ENCODE measurements around the gene ADORA3. TPM values are rescaled to one million over a fixed set of nuclear protein-coding genes. Genes with fewer than 3 reads are reported as not detected.

Gene ADORA3
- total RNA-seq, 1 experiment from 2014 or later, result not detected

DNA sequence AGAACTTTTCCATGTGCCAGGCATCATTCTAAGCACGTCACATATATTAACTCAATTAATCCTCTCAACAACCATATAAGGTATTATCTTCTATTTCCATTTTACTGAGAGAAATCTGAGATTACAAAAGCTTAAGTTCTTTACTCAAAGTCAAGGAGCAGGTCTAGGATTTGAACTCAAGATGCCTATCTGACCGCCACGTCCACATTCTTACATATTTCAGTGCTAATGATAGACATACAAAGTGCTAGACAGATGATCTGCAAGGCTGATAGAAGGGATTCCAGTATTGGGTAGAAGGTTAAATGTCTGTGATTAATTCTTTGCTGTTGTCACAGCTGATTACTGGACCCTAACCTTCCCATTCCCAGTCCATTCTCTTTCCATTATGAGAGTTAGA lies 49.7 kb downstream of the ADORA3 start:
- H3K27ac ChIP-seq (ENCODE audit: low read length), result no peak overlapping the region
- peaks cover 37% of the 10 kb centered on the region for H3K36me3 ChIP-seq (ENCODE audit: control insufficient read depth, insufficient read depth, low read length)
- H3K4me3 ChIP-seq (ENCODE audit: low read depth in 2 of 2, low read length in 2 of 2), result no peak overlapping the region
- TF ChIP-seq, protein P1, sequence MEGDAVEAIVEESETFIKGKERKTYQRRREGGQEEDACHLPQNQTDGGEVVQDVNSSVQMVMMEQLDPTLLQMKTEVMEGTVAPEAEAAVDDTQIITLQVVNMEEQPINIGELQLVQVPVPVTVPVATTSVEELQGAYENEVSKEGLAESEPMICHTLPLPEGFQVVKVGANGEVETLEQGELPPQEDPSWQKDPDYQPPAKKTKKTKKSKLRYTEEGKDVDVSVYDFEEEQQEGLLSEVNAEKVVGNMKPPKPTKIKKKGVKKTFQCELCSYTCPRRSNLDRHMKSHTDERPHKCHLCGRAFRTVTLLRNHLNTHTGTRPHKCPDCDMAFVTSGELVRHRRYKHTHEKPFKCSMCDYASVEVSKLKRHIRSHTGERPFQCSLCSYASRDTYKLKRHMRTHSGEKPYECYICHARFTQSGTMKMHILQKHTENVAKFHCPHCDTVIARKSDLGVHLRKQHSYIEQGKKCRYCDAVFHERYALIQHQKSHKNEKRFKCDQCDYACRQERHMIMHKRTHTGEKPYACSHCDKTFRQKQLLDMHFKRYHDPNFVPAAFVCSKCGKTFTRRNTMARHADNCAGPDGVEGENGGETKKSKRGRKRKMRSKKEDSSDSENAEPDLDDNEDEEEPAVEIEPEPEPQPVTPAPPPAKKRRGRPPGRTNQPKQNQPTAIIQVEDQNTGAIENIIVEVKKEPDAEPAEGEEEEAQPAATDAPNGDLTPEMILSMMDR (IDR thresholded peaks at IDR 0.05), result no peak
- TF ChIP-seq, protein P2, sequence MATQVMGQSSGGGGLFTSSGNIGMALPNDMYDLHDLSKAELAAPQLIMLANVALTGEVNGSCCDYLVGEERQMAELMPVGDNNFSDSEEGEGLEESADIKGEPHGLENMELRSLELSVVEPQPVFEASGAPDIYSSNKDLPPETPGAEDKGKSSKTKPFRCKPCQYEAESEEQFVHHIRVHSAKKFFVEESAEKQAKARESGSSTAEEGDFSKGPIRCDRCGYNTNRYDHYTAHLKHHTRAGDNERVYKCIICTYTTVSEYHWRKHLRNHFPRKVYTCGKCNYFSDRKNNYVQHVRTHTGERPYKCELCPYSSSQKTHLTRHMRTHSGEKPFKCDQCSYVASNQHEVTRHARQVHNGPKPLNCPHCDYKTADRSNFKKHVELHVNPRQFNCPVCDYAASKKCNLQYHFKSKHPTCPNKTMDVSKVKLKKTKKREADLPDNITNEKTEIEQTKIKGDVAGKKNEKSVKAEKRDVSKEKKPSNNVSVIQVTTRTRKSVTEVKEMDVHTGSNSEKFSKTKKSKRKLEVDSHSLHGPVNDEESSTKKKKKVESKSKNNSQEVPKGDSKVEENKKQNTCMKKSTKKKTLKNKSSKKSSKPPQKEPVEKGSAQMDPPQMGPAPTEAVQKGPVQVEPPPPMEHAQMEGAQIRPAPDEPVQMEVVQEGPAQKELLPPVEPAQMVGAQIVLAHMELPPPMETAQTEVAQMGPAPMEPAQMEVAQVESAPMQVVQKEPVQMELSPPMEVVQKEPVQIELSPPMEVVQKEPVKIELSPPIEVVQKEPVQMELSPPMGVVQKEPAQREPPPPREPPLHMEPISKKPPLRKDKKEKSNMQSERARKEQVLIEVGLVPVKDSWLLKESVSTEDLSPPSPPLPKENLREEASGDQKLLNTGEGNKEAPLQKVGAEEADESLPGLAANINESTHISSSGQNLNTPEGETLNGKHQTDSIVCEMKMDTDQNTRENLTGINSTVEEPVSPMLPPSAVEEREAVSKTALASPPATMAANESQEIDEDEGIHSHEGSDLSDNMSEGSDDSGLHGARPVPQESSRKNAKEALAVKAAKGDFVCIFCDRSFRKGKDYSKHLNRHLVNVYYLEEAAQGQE (IDR thresholded peaks at IDR 0.05; ENCODE audit: insufficient read depth in 1 of 2, low read depth in 2 of 2, low read length in 1 of 2), result no peak
- TF ChIP-seq TCF7L2 (IDR thresholded peaks at IDR 0.05; ENCODE audit: low read depth, low read length), result no peak
- TF ChIP-seq POLR2AphosphoS5 (IDR thresholded peaks at IDR 0.05; ENCODE audit: low read depth, low read length), result no peak
- TF ChIP-seq SIN3A (IDR thresholded peaks at IDR 0.05; ENCODE audit: borderline replicate concordance, insufficient read depth, low read depth, low read length), result no peak
- peaks cover 11% of the 10 kb centered on the region for H3K4me1 ChIP-seq (ENCODE audit: control insufficient read depth, insufficient read depth, low read length)
- H3K27me3 ChIP-seq (ENCODE audit: control insufficient read depth, insufficient read depth, low read length), result no peaks in the 10 kb centered on the region
- intact Hi-C loops (cut with micrococcal nuclease; ENCODE audit: unreplicated experiment), result no loop called here
- ATAC-seq (no peak), DNase-seq (ENCODE audit: low read depth, low spot score) (no peak)
- no TSS peak for BruUV-seq (replicated peaks)
- no peaks in the 10 kb centered on the region for H3K9me3 ChIP-seq (ENCODE audit: control insufficient read depth, insufficient read depth, low read depth, low read length)
- in situ Hi-C loops (cut with HindIII; ENCODE audit: low pct_unique_long_range_greater_than_20kb, low sequenced_read_pairs), result no loop called here
- ChIA-PET POLR2A (interaction anchor here (0.5 to 0.9 kb wide), 2 partner anchors 315 to 444 kb away, joined by 4 to 9 read pairs; no protein-coding TSS in a partner anchor), CTCF (no interaction called here)

DNA sequence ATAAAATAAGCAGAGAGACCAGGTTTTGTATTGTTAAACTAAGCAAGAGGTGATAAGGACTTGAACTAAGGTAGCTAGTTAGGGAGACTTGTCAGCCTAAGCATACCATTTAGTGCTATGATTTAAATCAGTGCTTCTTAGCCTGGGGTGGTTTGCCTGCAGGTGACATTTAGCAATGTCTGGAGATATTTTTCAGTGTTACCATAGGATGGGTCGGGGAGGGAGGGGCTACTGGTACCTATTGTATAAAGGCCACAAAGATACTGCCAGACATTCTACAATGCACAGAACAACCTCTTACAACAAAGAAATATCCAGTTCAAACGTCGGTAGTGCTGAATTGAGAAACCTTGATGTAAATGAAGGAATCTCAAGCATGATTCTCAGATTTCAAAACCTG lies 50.9 kb downstream of the ADORA3 start:
- ChIA-PET POLR2A (interaction anchor here (0.6 to 0.9 kb wide), 2 partner anchors 24 to 445 kb away, joined by 5 to 9 read pairs; no protein-coding TSS in a partner anchor), CTCF (interaction anchor here (0.6 kb wide), 1 partner anchor 10 kb away, joined by 5 read pairs; no protein-coding TSS in a partner anchor)
- Histone ChIP-seq H3K36me3 (ENCODE audit: control insufficient read depth, insufficient read depth, low read length) (peaks cover 34% of the 10 kb centered on the region), H3K9me3 (ENCODE audit: control insufficient read depth, insufficient read depth, low read depth, low read length) (no peaks in the 10 kb centered on the region), H3K4me3 (ENCODE audit: low read depth in 2 of 2, low read length in 2 of 2) (no peak overlapping the region), H3K4me1 (ENCODE audit: control insufficient read depth, insufficient read depth, low read length) (peaks cover 14% of the 10 kb centered on the region), H3K27me3 (ENCODE audit: control insufficient read depth, insufficient read depth, low read length) (no peaks in the 10 kb centered on the region), H3K27ac (ENCODE audit: low read length) (no peak overlapping the region)
- in situ Hi-C loops (cut with HindIII; ENCODE audit: low pct_unique_long_range_greater_than_20kb, low sequenced_read_pairs), result no loop called here
- TF ChIP-seq, protein P2 (IDR thresholded peaks at IDR 0.05; ENCODE audit: insufficient read depth in 1 of 2, low read depth in 2 of 2, low read length in 1 of 2), result no peak
- TF ChIP-seq TCF7L2 (IDR thresholded peaks at IDR 0.05; ENCODE audit: low read depth, low read length) (no peak), POLR2AphosphoS5 (IDR thresholded peaks at IDR 0.05; ENCODE audit: low read depth, low read length) (no peak), SIN3A (IDR thresholded peaks at IDR 0.05; ENCODE audit: borderline replicate concordance, insufficient read depth, low read depth, low read length) (no peak)
- TF ChIP-seq, protein P1 (IDR thresholded peaks at IDR 0.05), result no peak
- intact Hi-C loops (cut with micrococcal nuclease; ENCODE audit: unreplicated experiment), result no loop called here
- DNase-seq (ENCODE audit: low read depth, low spot score), result no peak
- BruUV-seq (replicated peaks), result no TSS peak
- ATAC-seq, result no peak

Measured in Panc1 (cell line).